Measurements from ENCODE around the gene SRGAP2. TPM values are rescaled to one million over a fixed set of nuclear protein-coding genes. Genes with fewer than 3 reads are reported as not detected.
"Not testable (repeated sequence)": the region's sequence is repeated elsewhere in the genome, so short reads cannot be mapped to it uniquely, and the experiment has no call there.

Gene SRGAP2
- total RNA-seq: 100 to 1,000 TPM in 1 of 2 experiments, 10 to 100 TPM in 1; 96.1 to 108 TPM

GRCh38 chr1:206203364-206204158 is at the start of gene SRGAP2:
SRGAP2 (plus strand) TSS chr1:206203541; CDS start chr1:206205971, 2,430 bp downstream.
- Mint-ChIP-seq H3K4me3 (peak within 1 kb of the TSS; percentile 84), H3K27ac (peak within 1 kb of the TSS; percentile 78)
- H3K9me3 Mint-ChIP-seq; POLR2A ChIA-PET; H3K36me3 Mint-ChIP-seq (ENCODE audit: low read depth); H3K4me1 Mint-ChIP-seq; CTCF ChIA-PET; H3K27me3 Mint-ChIP-seq: not testable (repeated sequence)
- DNase-seq: peak; percentile 67

GRCh38 chr1:206167350-206168029 is 35.9 kb upstream of the SRGAP2 start:
- H3K4me3 Mint-ChIP-seq; CTCF ChIA-PET; H3K4me1 Mint-ChIP-seq; DNase-seq; POLR2A ChIA-PET; H3K27me3 Mint-ChIP-seq; H3K27ac Mint-ChIP-seq; H3K36me3 Mint-ChIP-seq (ENCODE audit: low read depth); H3K9me3 Mint-ChIP-seq: not testable (repeated sequence)

- H3K27me3 Mint-ChIP-seq; H3K4me3 Mint-ChIP-seq; POLR2A ChIA-PET; DNase-seq; H3K27ac Mint-ChIP-seq; H3K4me1 Mint-ChIP-seq; H3K9me3 Mint-ChIP-seq; CTCF ChIA-PET; H3K36me3 Mint-ChIP-seq (ENCODE audit: low read depth): not testable (repeated sequence)
Measured at GRCh38 chr1:206169794-206170193, 33.5 kb upstream of the SRGAP2 start.

GRCh38 chr1:206173110-206173719 is 30.1 kb upstream of the SRGAP2 start:
- H3K27me3 Mint-ChIP-seq; POLR2A ChIA-PET; H3K9me3 Mint-ChIP-seq; H3K27ac Mint-ChIP-seq; CTCF ChIA-PET; H3K36me3 Mint-ChIP-seq (ENCODE audit: low read depth); H3K4me1 Mint-ChIP-seq; H3K4me3 Mint-ChIP-seq; DNase-seq: not testable (repeated sequence)

GRCh38 chr1:206174182-206174868 is 29.0 kb upstream of the SRGAP2 start:
- H3K4me3 Mint-ChIP-seq; H3K27me3 Mint-ChIP-seq; H3K4me1 Mint-ChIP-seq; H3K36me3 Mint-ChIP-seq (ENCODE audit: low read depth); H3K9me3 Mint-ChIP-seq; POLR2A ChIA-PET; CTCF ChIA-PET; DNase-seq; H3K27ac Mint-ChIP-seq: not testable (repeated sequence)

GRCh38 chr1:206175459-206176113 is 27.8 kb upstream of the SRGAP2 start:
- H3K4me3 Mint-ChIP-seq; H3K4me1 Mint-ChIP-seq; CTCF ChIA-PET; POLR2A ChIA-PET; DNase-seq; H3K27me3 Mint-ChIP-seq; H3K9me3 Mint-ChIP-seq; H3K36me3 Mint-ChIP-seq (ENCODE audit: low read depth); H3K27ac Mint-ChIP-seq: not testable (repeated sequence)

GRCh38 chr1:206176114-206176502 is 27.2 kb upstream of the SRGAP2 start:
- H3K4me3 Mint-ChIP-seq; CTCF ChIA-PET; H3K4me1 Mint-ChIP-seq; H3K27ac Mint-ChIP-seq; DNase-seq; H3K9me3 Mint-ChIP-seq; H3K36me3 Mint-ChIP-seq (ENCODE audit: low read depth); H3K27me3 Mint-ChIP-seq; POLR2A ChIA-PET: not testable (repeated sequence)

GRCh38 chr1:206178061-206178989 is 25.0 kb upstream of the SRGAP2 start:
- DNase-seq; H3K36me3 Mint-ChIP-seq (ENCODE audit: low read depth); POLR2A ChIA-PET; CTCF ChIA-PET; H3K9me3 Mint-ChIP-seq; H3K4me3 Mint-ChIP-seq; H3K27me3 Mint-ChIP-seq; H3K4me1 Mint-ChIP-seq; H3K27ac Mint-ChIP-seq: not testable (repeated sequence)

GRCh38 chr1:206179666-206180065 is 23.7 kb upstream of the SRGAP2 start:
- H3K4me1 Mint-ChIP-seq; DNase-seq; CTCF ChIA-PET; H3K9me3 Mint-ChIP-seq; H3K4me3 Mint-ChIP-seq; POLR2A ChIA-PET; H3K36me3 Mint-ChIP-seq (ENCODE audit: low read depth); H3K27me3 Mint-ChIP-seq; H3K27ac Mint-ChIP-seq: not testable (repeated sequence)

GRCh38 chr1:206182368-206183317 is 20.7 kb upstream of the SRGAP2 start:
- CTCF ChIA-PET; H3K27me3 Mint-ChIP-seq; H3K27ac Mint-ChIP-seq; H3K4me1 Mint-ChIP-seq; H3K9me3 Mint-ChIP-seq; DNase-seq; POLR2A ChIA-PET; H3K4me3 Mint-ChIP-seq; H3K36me3 Mint-ChIP-seq (ENCODE audit: low read depth): not testable (repeated sequence)

- H3K36me3 Mint-ChIP-seq (ENCODE audit: low read depth); H3K4me3 Mint-ChIP-seq; CTCF ChIA-PET; POLR2A ChIA-PET; DNase-seq; H3K27ac Mint-ChIP-seq; H3K9me3 Mint-ChIP-seq; H3K4me1 Mint-ChIP-seq; H3K27me3 Mint-ChIP-seq: not testable (repeated sequence)
Measured at GRCh38 chr1:206183788-206184187, 19.6 kb upstream of the SRGAP2 start.

GRCh38 chr1:206185778-206186177 is 17.6 kb upstream of the SRGAP2 start:
- H3K4me1 Mint-ChIP-seq; H3K27ac Mint-ChIP-seq; CTCF ChIA-PET; H3K9me3 Mint-ChIP-seq; POLR2A ChIA-PET; DNase-seq; H3K36me3 Mint-ChIP-seq (ENCODE audit: low read depth); H3K4me3 Mint-ChIP-seq; H3K27me3 Mint-ChIP-seq: not testable (repeated sequence)

All from activated CD4-positive, alpha-beta memory T cell treated with anti-CD3 and anti-CD28 coated beads, Interleukin-2, amount 10 ng/mL, durations not matched to agents 7 days and 5 days (primary cell).